Measurements from ENCODE around the gene IL10RB. TPM values are rescaled to one million over a fixed set of nuclear protein-coding genes. Genes with fewer than 3 reads are reported as not detected.

Gene IL10RB
- total and polyA plus RNA-seq, 2 donors (not counting 1 experiment from before 2014, with no cell fraction given): 29.3 to 32.5 TPM

DNA sequence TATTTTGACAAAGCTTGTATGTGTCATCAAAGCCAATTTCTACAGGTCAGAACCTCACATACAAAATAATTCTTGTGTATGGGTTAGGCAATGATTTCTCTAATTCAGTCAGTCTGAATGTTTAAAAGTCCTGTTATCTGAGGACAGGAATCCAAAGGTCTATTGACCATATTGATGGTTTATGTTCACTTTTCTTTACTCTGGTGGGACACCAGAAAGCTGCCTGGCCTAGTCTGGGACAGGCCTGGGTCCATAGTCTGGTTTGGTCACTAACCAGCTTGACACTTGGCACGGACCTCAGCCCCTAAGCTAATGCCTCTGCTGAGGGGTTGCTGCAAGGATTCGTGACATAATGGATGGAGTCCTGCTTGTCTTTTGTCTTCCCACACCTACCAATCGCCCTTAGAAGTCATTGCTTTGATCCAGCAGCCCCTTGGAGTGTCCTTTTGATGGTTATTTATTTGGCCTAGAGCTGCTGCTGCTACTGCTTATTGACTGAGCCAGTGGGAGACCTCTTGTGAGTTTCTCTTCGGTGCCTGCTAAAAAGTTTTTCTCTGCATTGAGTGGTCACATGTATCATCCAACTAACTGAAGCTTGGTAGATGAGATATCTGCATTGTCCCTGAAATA lies 20.8 kb upstream of the IL10RB start:
- H3K4me2 ChIP-seq (replicated peaks; ENCODE audit: low read depth, low read length, poor library complexity, severe bottlenecking): no peak overlapping the region
- intact Hi-C loops (cut with micrococcal nuclease): no loop called here
- H3K4me1 Mint-ChIP-seq: peaks cover 23% of the 10 kb centered on the region
- H3K4me1 ChIP-seq (ENCODE audit: control insufficient read depth in 2 of 2, insufficient read depth in 2 of 2, low read length in 2 of 2): peaks cover 4 to 9% of the 10 kb centered on the region in 2 donors
- POLR2A ChIA-PET: no interaction called here
- no peak overlapping the region for H2AFZ ChIP-seq (ENCODE audit: insufficient read depth, low read depth, low read length, poor library complexity, severe bottlenecking)
- no peak for ATAC-seq (ENCODE audit: low read depth)
- peaks cover 10% of the 10 kb centered on the region for H4K20me1 ChIP-seq (ENCODE audit: control insufficient read depth, insufficient read depth, low read length, poor library complexity, severe bottlenecking)
- no peak overlapping the region for H3K4me3 Mint-ChIP-seq
- H3K36me3 ChIP-seq (replicated peaks in 1 of 2; ENCODE audit: control extremely low read depth in 1 of 2, control insufficient read depth in 1 of 2, extremely low read depth in 1 of 2, insufficient read depth in 2 of 2, low read length in 1 of 2): peaks cover 8 to 83% of the 10 kb centered on the region in 2 experiments
- no peak overlapping the region for H3K4me3 ChIP-seq (ENCODE audit: control extremely low read depth in 1 of 5, extremely low read depth in 1 of 5, insufficient read depth in 1 of 5, low read depth in 2 of 5, low read length in 4 of 5)
- H3K27me3 ChIP-seq (replicated peaks in 1 of 4; ENCODE audit: control extremely low read depth in 1 of 4, control insufficient read depth in 3 of 4, insufficient read depth in 4 of 4, low read length in 3 of 4): no peaks in the 10 kb centered on the region
- H3K9ac ChIP-seq (ENCODE audit: low read length): no peak overlapping the region
- H3K79me2 ChIP-seq (ENCODE audit: control insufficient read depth, insufficient read depth, low read length): peaks cover 41% of the 10 kb centered on the region
- H3K27ac ChIP-seq (ENCODE audit: low read length in 2 of 2): no peak overlapping the region
- WGBS (ENCODE audit: insufficient coverage): 100% methylated on average over 3 of the region's 4 CpGs
- H3K9me3 Mint-ChIP-seq (ENCODE audit: insufficient read depth): no peaks in the 10 kb centered on the region
- no peaks in the 10 kb centered on the region for H3K27me3 Mint-ChIP-seq
- no peak for DNase-seq
- CTCF ChIA-PET: interaction anchor here (0.9 to 1.2 kb wide), 3 partner anchors 10 to 116 kb away, joined by 3 to 6 read pairs (median 4); no protein-coding TSS in a partner anchor
- TF ChIP-seq EZH2 (IDR thresholded peaks at IDR 0.05; ENCODE audit: borderline replicate concordance, insufficient read depth, low read depth, low read length, poor library complexity, severe bottlenecking): no peak
- TF ChIP-seq, protein P1, sequence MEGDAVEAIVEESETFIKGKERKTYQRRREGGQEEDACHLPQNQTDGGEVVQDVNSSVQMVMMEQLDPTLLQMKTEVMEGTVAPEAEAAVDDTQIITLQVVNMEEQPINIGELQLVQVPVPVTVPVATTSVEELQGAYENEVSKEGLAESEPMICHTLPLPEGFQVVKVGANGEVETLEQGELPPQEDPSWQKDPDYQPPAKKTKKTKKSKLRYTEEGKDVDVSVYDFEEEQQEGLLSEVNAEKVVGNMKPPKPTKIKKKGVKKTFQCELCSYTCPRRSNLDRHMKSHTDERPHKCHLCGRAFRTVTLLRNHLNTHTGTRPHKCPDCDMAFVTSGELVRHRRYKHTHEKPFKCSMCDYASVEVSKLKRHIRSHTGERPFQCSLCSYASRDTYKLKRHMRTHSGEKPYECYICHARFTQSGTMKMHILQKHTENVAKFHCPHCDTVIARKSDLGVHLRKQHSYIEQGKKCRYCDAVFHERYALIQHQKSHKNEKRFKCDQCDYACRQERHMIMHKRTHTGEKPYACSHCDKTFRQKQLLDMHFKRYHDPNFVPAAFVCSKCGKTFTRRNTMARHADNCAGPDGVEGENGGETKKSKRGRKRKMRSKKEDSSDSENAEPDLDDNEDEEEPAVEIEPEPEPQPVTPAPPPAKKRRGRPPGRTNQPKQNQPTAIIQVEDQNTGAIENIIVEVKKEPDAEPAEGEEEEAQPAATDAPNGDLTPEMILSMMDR (IDR thresholded peaks at IDR 0.05): no peak
- no peaks in the 10 kb centered on the region for H3K9me3 ChIP-seq (ENCODE audit: control extremely low read depth in 1 of 3, control insufficient read depth in 2 of 3, insufficient read depth in 1 of 3, low read length in 2 of 3)
- peak overlapping the region; percentile 2 for H3K27ac Mint-ChIP-seq

- H4K20me1 ChIP-seq (ENCODE audit: control insufficient read depth, insufficient read depth, low read length, poor library complexity, severe bottlenecking): peaks cover 11% of the 10 kb centered on the region
- TF ChIP-seq, protein P1 (IDR thresholded peaks at IDR 0.05): no peak
- TF ChIP-seq EZH2 (IDR thresholded peaks at IDR 0.05; ENCODE audit: borderline replicate concordance, insufficient read depth, low read depth, low read length, poor library complexity, severe bottlenecking): no peak
- no peaks in the 10 kb centered on the region for H3K9me3 ChIP-seq (ENCODE audit: control extremely low read depth in 1 of 3, control insufficient read depth in 2 of 3, insufficient read depth in 1 of 3, low read length in 2 of 3)
- DNase-seq: no peak
- H3K79me2 ChIP-seq (ENCODE audit: control insufficient read depth, insufficient read depth, low read length): peaks cover 38% of the 10 kb centered on the region
- no peak overlapping the region for H3K27ac ChIP-seq (ENCODE audit: low read length in 2 of 2)
- Mint-ChIP-seq H3K27ac (no peak overlapping the region), H3K9me3 (ENCODE audit: insufficient read depth) (no peaks in the 10 kb centered on the region), H3K4me3 (no peak overlapping the region), H3K4me1 (peaks cover 21% of the 10 kb centered on the region), H3K27me3 (no peaks in the 10 kb centered on the region)
- peaks cover 4 to 9% of the 10 kb centered on the region in 2 donors for H3K4me1 ChIP-seq (ENCODE audit: control insufficient read depth in 2 of 2, insufficient read depth in 2 of 2, low read length in 2 of 2)
- WGBS (ENCODE audit: insufficient coverage): 90% methylated on average over 4 of the region's 5 CpGs
- no peak overlapping the region for H2AFZ ChIP-seq (ENCODE audit: insufficient read depth, low read depth, low read length, poor library complexity, severe bottlenecking)
- no peak overlapping the region for H3K4me3 ChIP-seq (ENCODE audit: control extremely low read depth in 1 of 5, extremely low read depth in 1 of 5, insufficient read depth in 1 of 5, low read depth in 2 of 5, low read length in 4 of 5)
- no peaks in the 10 kb centered on the region for H3K27me3 ChIP-seq (replicated peaks in 1 of 4; ENCODE audit: control extremely low read depth in 1 of 4, control insufficient read depth in 3 of 4, insufficient read depth in 4 of 4, low read length in 3 of 4)
- no peak overlapping the region for H3K4me2 ChIP-seq (replicated peaks; ENCODE audit: low read depth, low read length, poor library complexity, severe bottlenecking)
- intact Hi-C loops (cut with micrococcal nuclease): no loop called here
- ChIA-PET CTCF (no interaction called here), POLR2A (no interaction called here)
- H3K36me3 ChIP-seq (replicated peaks in 1 of 2; ENCODE audit: control extremely low read depth in 1 of 2, control insufficient read depth in 1 of 2, extremely low read depth in 1 of 2, insufficient read depth in 2 of 2, low read length in 1 of 2): peaks cover 14 to 89% of the 10 kb centered on the region in 2 experiments
- H3K9ac ChIP-seq (ENCODE audit: low read length): no peak overlapping the region
- no peak for ATAC-seq (ENCODE audit: low read depth)
Measured at GRCh38 chr21:33246506-33246905, 19.7 kb upstream of the IL10RB start.
